MCF 10A (cell line): ENCODE results near the gene JAKMIP2. TPM values are rescaled to one million over a fixed set of nuclear protein-coding genes. Genes with fewer than 3 reads are reported as not detected.
A peak's percentile ranks its signal among the peaks of the same experiment; 100 is the strongest.

Experiments used
- BruUV-seq: library from RNA; stranded (reverse); fragments of 400-500 nt; replicated peaks from 2 replicates; lab custom pipeline; 2021; lab: Mats Ljungman, UMichigan
- CTCF ChIA-PET: fragments of 300-600 bp; sonication (Branson Sonifier 250); formaldehyde crosslinking; extraction: SDS; loops from one replicate; lab custom pipeline; 2021; ENCODE audit warnings: antibody characterized with exemption, inconsistent platforms; lab: Yijun Ruan, JAX
- POLR2A ChIA-PET: fragments of 300-600, 350-650 bp; sonication (Branson Sonifier 250); formaldehyde crosslinking; extraction: SDS; loops from one replicate; lab custom pipeline; 2020; ENCODE audit warnings: antibody characterized with exemption, inconsistent platforms; lab: Yijun Ruan, JAX
- DNase-seq: peaks from one replicate; pipeline ENCODE4 v3.0.0-alpha.2; 2018; ENCODE audit not compliant: unreplicated experiment
- H3K27ac Mint-ChIP-seq: one replicate; pipeline ENCODE4 v1.8.0; 2022; ENCODE audit warnings: mild to moderate bottlenecking, low read depth, mixed read lengths; ENCODE audit not compliant: unreplicated experiment
- H3K27me3 Mint-ChIP-seq: one replicate; pipeline ENCODE4 v1.8.0; 2022; ENCODE audit warnings: mixed read lengths; ENCODE audit not compliant: insufficient read depth, unreplicated experiment
- H3K36me3 Mint-ChIP-seq: one replicate; pipeline ENCODE4 v1.8.0; 2022; ENCODE audit warnings: mild to moderate bottlenecking, moderate library complexity, mixed read lengths; ENCODE audit not compliant: insufficient read depth, unreplicated experiment
- H3K4me1 Mint-ChIP-seq: one replicate; pipeline ENCODE4 v1.8.0; 2022; ENCODE audit warnings: mixed read lengths; ENCODE audit not compliant: insufficient read depth, unreplicated experiment
- H3K4me3 Mint-ChIP-seq: one replicate; pipeline ENCODE4 v1.8.0; 2022; ENCODE audit warnings: mild to moderate bottlenecking, moderate library complexity, mixed read lengths; ENCODE audit not compliant: unreplicated experiment
- H3K9me3 Mint-ChIP-seq: one replicate; pipeline ENCODE4 v1.8.0; 2022; ENCODE audit warnings: mixed read lengths; ENCODE audit not compliant: unreplicated experiment
- CTCF ChIP-seq: fragments of 200-600 bp; IDR thresholded peaks from one replicate; pipeline ENCODE4 v1.8.0; 2022; ENCODE audit warnings: antibody characterized with exemption, mild to moderate bottlenecking; ENCODE audit not compliant: unreplicated experiment
- intact Hi-C: fragments of 100-400 bp; cut with micrococcal nuclease; formaldehyde crosslinking; loops from 2 replicates; pipeline ENCODE4 v1.14.1; 2022
- total RNA-seq: library from RNA; stranded (reverse); gene quantifications from 2 replicates; pipeline ENCODE4 v1.2.3, GENCODE V29; 2022

JAKMIP2 gene
- total RNA-seq, 1 experiment from 2014 or later = not detected

DNA sequence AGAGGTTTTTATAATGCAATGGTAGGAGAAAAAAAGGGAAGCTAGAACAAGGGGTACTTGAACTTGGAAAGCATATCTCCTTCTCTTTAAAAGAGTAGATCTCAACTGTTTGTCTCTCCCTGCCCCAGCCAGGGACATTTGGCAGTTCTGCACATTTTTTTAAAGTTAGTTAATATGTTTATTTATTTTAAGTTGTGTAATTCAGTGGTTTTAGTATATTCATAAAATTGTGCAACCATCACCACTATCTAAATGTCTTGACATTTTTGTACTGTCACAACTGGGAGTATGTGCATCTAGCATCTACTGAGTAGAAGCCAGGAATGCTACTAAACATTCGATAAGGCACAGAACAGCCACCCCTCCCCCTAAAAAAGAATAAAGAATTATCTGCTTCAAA is 169.2 kb downstream of the JAKMIP2 start:
- H3K36me3 Mint-ChIP-seq = no peaks in the 10 kb centered on the region
- BruUV-seq = no TSS peak
- TF ChIP-seq CTCF = no peak
- ChIA-PET CTCF (interaction anchor here (0.7 kb wide), 1 partner anchor 1327 kb away, joined by 3 read pairs; no protein-coding TSS in a partner anchor), POLR2A (interaction anchor here (0.6 to 1.5 kb wide), 2 partner anchors 14 to 111 kb away, joined by 3 to 4 read pairs; no protein-coding TSS in a partner anchor)
- H3K4me3 Mint-ChIP-seq = no peak overlapping the region
- peaks cover 39% of the 10 kb centered on the region for H3K27me3 Mint-ChIP-seq
- peaks cover 12% of the 10 kb centered on the region for H3K9me3 Mint-ChIP-seq
- DNase-seq = peak; percentile 84
- no peak overlapping the region for H3K27ac Mint-ChIP-seq
- intact Hi-C loops = loop anchor here (1.0 kb wide), 1 partner anchor 30 kb away; no protein-coding TSS in a partner anchor
- H3K4me1 Mint-ChIP-seq = peaks cover 23% of the 10 kb centered on the region

DNA sequence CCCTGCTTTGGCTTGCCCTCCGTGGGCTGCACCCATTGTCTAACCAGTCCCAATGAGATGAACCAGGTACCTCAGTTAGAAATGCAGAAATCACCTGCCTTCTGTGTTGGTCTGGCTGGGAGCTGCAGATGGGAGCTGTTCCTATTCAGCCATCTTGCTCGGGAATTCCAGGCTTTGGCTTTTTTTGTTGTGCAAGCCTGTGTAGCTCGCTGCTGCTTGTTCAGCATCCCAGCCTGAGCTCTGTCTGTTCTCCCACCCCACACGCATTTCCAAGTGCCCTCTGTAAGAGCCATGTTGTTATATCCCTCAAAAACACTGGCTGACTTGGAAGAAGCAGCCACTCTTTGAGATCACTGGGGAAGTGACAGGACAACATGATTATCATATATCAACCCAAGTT is 171.0 kb downstream of the JAKMIP2 start:
- no peak for TF ChIP-seq CTCF
- Mint-ChIP-seq H3K4me1 (peaks cover 23% of the 10 kb centered on the region), H3K36me3 (no peaks in the 10 kb centered on the region), H3K27ac (no peak overlapping the region), H3K27me3 (peaks cover 49% of the 10 kb centered on the region), H3K4me3 (no peak overlapping the region), H3K9me3 (peaks cover 12% of the 10 kb centered on the region)
- BruUV-seq = no TSS peak
- intact Hi-C loops = no loop called here
- ChIA-PET CTCF (interaction anchor here (0.7 to 3.7 kb wide), 5 partner anchors 9 to 1079 kb away, joined by 3 to 24 read pairs (median 4); no protein-coding TSS in a partner anchor), POLR2A (interaction anchor here (0.6 to 1.2 kb wide), 2 partner anchors 11 to 462 kb away, joined by 3 read pairs; no protein-coding TSS in a partner anchor)
- DNase-seq = no peak

- TF ChIP-seq CTCF = no peak
These were observed 171.7 kb downstream of the JAKMIP2 start for GRCh38 chr5:147610798-147611197.

DNA sequence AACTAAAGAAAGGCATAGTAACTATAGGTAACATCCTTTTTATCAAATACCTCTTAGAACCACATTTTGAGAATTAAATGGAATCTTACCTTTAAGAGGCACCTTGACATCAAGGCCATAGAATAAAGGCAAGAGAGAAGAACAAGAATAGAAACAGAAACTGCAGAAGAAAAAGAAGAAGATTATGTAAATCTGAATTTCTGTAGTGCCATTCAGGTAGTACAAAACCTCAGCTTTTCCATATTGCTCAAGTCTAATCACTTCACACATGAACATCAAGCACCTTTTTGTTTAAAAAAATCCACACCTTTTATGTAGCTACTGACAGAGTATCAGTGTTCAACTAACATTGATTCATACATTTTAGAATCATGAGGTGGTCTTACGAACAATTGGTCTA is 180.9 kb downstream of the JAKMIP2 start:
- no TSS peak for BruUV-seq
- Mint-ChIP-seq H3K27ac (no peak overlapping the region), H3K36me3 (no peaks in the 10 kb centered on the region), H3K4me1 (no peaks in the 10 kb centered on the region), H3K9me3 (no peaks in the 10 kb centered on the region), H3K4me3 (no peak overlapping the region), H3K27me3 (peaks cover 19% of the 10 kb centered on the region)
- TF ChIP-seq CTCF = no peak
- intact Hi-C loops = no loop called here
- no peak for DNase-seq
- POLR2A ChIA-PET = interaction anchor here (0.9 kb wide), 1 partner anchor 23 kb away, joined by 3 read pairs; no protein-coding TSS in a partner anchor
- CTCF ChIA-PET = interaction anchor here (0.9 kb wide), 2 partner anchors 23 to 29 kb away, joined by 3 read pairs; no protein-coding TSS in a partner anchor

More at GRCh38 chr5:147610798-147611197, 171.7 kb downstream of the JAKMIP2 start:
- intact Hi-C loops = no loop called here
- Mint-ChIP-seq H3K4me1 (peaks cover 23% of the 10 kb centered on the region), H3K36me3 (no peaks in the 10 kb centered on the region), H3K9me3 (peaks cover 12% of the 10 kb centered on the region), H3K27me3 (peaks cover 44% of the 10 kb centered on the region), H3K27ac (no peak overlapping the region), H3K4me3 (no peak overlapping the region)
- ChIA-PET POLR2A (interaction anchor here (0.6 kb wide), 1 partner anchor 461 kb away, joined by 3 read pairs; no protein-coding TSS in a partner anchor), CTCF (interaction anchor here (1.2 to 3.7 kb wide), 3 partner anchors 10 to 387 kb away, joined by 3 to 24 read pairs (median 3); no protein-coding TSS in a partner anchor)
- no TSS peak for BruUV-seq
- DNase-seq = no peak
